Activated CD4-positive, alpha-beta T cell treated with anti-CD3 and anti-CD28 coated beads, Interleukin-10, Interleukin-2, amounts not matched to agents 100 ng/mL and 50 ng/mL, durations not matched to agents 16 hours and 8 hours (primary cell): ENCODE data around the gene ZNF592.
"Not testable (repeated sequence)": the region's sequence is repeated elsewhere in the genome, so short reads cannot be mapped to it uniquely, and the experiment has no call there.

Experiments used
- DNase-seq: peaks from one replicate; pipeline ENCODE4 v3.0.0-alpha.2; 2020

ZNF592 gene

GRCh38 chr15:84747416-84748273 is 747 bp upstream of the ZNF592 start:
- DNase-seq = peak; percentile 79

DNA sequence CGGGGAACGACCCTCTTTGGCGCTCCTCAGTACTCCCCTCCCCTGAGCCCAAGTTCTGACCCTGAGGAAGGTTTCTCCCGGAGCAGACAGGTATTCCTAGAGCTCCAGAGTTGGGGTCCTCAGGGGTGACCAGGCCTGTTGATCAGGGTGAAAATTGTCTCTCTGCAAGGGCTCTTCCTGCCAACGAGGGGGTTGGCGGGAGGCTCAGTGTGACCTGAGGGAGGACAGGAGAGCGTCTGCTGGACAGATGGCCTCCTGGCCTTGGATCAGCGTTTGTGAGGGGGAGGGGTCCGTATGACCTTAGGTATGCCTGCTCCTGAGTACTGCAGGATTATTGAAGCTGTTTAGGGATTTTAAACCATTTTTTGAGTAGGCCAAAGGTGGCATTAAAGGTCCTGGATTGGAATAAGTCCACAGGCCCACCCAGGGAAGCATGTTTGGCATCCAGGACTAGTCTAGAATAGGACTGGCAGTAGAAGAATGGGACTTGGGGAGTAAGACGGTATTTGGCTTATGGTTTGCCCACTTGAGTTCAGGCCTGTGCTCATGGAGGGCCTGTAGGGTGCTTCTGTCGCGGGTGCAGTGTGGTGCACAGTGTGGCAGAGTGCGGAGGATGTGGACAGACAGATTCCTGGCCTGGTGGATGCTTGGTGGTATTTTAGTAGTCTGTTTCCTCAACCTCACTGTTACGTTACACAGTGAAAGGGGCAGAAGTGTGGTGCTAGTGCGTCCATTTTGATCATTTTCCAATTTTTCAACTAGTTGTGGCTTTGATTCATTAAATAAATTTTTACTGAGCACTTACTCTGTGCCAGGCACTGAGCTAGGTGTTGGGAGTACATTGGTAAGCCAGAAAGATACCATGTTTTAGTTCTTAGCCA is 959 bp downstream of the ZNF592 start:
- peak; percentile 73 for DNase-seq

DNA sequence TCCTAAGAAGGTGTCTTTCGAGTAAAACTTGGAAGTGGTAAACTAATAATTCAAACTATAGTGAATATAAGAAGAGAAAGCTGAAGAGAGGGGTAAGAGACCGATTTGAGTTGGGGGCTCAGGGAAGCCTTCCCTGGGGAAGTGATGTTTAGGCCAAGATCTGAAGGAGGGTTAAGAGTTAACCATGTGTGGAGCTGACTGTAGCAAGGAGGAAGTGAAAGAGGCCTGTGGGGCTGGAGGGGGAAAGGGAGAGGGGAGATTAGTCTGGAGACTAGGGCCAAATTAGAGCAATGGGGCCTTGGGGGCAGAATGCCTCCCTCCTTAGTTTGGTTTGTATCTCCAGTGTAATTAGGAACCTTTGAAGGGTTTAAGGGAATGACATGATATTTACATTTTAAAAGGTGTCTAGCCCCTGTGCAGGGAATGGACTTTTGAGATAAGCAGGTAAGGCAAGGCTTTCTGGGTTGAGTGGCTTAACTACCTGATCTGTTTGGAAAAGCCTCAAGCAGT is 2.2 kb downstream of the ZNF592 start:
- DNase-seq = peak; percentile 32

DNA sequence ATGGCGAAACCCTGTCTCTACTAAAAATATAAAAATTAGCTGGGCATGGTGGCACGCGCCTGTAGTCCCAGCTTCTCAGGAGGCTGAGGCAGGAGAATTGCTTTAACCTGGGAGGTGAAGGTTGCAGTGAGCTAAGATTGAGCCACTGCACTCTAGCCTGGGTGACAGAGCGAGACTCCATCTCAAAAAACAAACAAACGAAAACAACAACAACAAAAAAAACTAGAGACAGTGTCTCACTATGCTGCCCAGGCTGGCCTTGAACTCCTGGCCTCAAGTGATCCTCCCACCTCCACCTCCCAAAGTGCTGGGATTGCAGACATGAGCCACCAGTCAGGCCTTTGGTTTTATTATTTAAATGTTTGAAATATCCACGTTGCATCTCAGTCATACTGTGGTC is 3.3 kb downstream of the ZNF592 start:
- not testable (repeated sequence) for DNase-seq

DNA sequence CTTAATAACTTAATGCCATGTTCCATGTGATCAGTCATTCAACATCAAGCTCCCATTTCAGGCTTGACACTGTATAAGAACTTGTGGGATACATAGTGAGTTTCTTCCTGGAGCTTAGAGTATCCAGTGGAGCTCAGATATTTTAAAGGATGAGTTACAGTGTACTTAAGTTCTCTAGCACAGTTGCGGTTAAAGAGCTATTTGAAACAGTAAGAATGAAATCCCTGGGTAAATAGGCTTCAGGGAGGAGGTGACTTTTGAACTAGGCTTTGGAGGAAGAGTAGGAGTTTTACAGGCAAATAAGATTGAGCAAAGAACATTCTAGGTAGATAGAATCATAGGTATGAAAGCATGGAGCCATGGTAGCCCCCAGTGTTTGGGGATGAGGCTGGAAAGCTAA is 3.8 kb downstream of the ZNF592 start:
- DNase-seq = no peak

GRCh38 chr15:84752700-84753099 is 4.3 kb downstream of the ZNF592 start:
- no peak for DNase-seq

GRCh38 chr15:84754889-84755288 is 6.5 kb downstream of the ZNF592 start:
- not testable (repeated sequence) for DNase-seq

DNA sequence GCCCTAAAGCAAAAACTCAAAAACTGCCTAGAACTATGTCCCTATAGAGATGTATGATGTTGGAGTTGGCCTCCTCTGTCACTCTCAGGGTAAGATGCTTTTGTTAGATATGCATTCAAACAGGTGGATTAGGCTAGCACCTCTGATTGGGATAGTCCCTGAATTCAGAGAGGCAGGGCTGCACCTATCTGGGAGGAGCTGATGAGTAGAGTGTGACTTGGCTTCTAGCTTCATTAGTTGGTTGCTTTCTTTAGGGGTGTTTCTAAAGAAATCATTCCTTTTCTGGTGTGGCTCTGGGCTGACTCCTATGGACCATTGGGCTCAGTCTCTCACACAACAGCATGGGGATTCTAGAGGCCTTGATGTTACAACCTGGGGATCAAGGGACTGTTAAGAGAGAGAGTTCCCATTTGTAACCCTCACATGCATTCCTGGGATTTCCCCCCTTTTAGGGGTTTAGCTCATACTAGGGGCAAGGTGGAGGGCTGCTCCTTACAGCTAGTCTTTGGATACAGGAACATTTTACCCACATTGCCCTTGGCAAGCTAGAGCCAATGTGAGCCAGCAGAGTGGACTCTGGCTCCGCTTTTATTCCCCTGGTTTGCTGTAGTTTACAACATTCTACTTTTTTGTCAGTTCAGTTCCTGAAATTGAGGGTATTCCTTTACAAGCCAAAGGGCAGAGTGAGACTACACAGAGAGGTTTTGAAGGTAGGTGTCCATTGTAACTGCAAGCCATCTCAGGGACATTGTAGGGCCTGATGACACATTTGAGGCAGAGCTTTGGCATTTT is 7.5 kb downstream of the ZNF592 start:
- DNase-seq = no peak

GRCh38 chr15:84759018-84759417 is 10.6 kb downstream of the ZNF592 start:
- no peak for DNase-seq

- peak; percentile 23 for DNase-seq
Observed at GRCh38 chr15:84760219-84760618, 11.8 kb downstream of the ZNF592 start.

- peak; percentile 80 for DNase-seq
Observed at GRCh38 chr15:84761607-84762131, 13.3 kb downstream of the ZNF592 start.

- DNase-seq = no peak
Observed at GRCh38 chr15:84762840-84763572, 14.6 kb downstream of the ZNF592 start.

DNA sequence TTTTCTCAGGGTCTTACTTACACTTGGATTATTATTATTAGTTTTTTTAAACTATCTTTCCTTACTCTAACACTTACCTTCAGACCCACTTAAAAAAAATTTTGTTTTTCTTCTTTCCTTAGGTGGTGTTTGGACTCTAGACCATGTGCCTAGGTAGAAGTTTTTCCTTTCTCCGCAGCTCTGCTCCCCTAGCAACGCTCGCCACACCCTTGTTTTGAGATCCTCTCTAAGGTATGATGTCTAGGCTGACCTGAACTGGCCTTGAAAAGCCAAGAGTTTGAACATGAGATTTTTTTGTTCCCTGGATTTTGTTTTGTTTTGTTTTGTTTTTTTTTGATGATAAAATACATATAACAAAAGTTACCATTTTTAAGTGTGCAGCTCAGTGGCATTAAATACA is 16.2 kb downstream of the ZNF592 start:
- no peak for DNase-seq

DNA sequence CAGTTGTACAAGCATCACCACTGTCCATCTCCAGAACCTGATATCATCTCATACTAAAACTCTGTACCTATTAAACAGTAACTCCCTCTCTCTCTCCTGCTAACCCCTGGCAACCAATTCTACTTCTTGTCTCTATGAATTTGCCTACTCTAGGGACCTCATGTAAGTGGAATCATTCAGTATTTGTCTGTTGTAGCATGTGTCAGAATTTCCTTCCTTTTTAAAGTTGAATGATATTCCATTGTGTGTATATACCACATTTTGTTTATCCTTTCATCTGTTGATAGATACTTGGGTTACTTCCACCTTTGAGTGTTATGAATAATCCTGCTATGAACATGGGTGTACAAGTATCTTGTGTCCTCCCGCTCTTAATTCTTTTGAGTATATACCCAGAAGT is 16.6 kb downstream of the ZNF592 start:
- DNase-seq = no peak

DNA sequence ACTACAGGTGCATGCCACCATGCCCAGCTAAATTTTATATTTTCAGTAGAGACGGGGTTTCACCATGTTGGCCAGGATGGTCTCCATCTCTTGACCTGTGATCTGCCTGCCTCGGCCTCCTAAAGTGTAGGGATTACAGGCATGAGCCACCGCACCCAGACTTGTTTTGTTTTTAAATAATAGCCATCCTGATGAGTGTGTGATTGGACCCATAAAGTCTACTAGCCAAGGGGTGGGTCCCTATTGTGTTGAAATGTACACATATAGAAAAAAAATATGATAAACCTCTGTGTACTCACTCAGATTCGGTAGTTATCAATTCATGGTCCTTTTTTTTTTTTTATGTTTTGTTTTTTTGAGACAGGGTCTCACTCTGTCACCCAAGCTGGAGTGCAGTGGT is 17.3 kb downstream of the ZNF592 start:
- no peak for DNase-seq

DNA sequence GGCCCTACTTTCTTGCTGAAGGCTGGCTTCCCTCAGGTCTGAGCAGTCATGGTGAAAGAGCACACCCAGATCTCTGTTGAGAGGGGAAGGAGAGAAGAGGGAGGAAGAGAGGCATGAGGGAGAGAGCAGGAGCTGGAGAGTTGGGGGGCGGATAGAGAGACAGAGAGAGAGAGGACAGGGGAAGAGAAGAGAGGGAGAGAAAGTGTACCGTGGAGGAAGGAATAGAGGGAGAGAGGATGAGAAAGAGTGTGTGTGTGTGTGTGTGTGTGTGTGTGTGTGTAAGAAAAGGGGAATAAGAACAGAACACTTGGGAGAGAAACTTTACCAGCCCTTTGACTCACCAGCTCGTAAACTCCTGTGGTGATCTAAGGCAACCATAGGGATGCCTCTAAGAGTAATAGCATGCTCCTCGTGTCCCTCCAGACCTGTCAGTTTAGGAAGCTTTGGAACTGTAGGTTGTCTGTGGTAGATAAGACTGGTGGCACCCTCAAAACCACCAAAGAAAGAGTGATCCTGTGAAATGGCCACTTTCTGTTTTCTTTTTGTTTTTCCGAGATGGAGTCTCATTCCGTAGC is 18.2 kb downstream of the ZNF592 start:
- DNase-seq = no peak

DNA sequence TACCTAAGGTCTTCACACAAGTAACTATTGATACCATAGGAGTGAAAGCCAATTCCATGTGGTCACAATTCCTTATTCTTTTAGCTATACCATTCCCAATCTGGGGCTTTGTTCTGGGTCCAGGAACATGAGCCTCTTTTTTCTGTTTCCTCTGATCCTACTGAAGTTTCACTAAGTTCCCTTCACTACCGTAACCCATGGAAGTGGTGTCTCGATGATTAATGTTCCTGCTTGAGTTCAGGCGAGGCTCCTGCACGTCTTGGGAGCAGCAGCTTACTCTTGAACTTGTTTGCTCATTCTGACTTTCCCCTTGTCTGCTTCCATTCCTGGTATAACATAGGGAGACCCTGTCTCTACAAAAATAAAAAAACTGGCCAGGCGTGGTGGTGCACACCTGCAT is 23.6 kb downstream of the ZNF592 start:
- no peak for DNase-seq

GRCh38 chr15:84772467-84772866 is 24.1 kb downstream of the ZNF592 start:
- DNase-seq = no peak

- DNase-seq = no peak
Observed at GRCh38 chr15:84773716-84774115, 25.3 kb downstream of the ZNF592 start.

- no peak for DNase-seq
Observed at GRCh38 chr15:84775867-84776449, 27.6 kb downstream of the ZNF592 start.

GRCh38 chr15:84778194-84778593 is 29.8 kb downstream of the ZNF592 start:
- no peak for DNase-seq
